ENCODE results near the gene LRRC3.

Gene LRRC3

DNA sequence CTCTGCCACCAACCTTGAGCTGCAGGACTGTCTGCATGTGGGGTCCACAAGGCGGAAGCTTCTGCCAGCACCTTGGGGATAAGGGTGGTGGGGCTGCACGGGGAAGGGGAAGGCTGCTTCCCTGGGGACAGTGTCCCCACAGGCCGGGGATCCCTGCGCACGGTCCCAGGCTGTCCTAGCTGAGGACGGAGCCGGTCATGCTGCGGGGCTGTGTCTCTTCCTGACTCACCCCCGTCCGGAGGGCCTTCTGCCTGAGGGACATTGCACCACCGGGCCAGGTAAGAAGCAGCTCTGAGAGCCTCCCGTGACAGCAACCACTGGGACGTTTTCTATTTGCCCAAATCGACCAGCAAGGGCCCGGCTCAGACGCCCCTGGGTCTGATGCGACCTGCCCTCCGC, 54.8 kb downstream of the LRRC3 start:
- no peak for DNase-seq (ENCODE audit: low read depth in 2 of 3, low spot score in 1 of 3)

DNA sequence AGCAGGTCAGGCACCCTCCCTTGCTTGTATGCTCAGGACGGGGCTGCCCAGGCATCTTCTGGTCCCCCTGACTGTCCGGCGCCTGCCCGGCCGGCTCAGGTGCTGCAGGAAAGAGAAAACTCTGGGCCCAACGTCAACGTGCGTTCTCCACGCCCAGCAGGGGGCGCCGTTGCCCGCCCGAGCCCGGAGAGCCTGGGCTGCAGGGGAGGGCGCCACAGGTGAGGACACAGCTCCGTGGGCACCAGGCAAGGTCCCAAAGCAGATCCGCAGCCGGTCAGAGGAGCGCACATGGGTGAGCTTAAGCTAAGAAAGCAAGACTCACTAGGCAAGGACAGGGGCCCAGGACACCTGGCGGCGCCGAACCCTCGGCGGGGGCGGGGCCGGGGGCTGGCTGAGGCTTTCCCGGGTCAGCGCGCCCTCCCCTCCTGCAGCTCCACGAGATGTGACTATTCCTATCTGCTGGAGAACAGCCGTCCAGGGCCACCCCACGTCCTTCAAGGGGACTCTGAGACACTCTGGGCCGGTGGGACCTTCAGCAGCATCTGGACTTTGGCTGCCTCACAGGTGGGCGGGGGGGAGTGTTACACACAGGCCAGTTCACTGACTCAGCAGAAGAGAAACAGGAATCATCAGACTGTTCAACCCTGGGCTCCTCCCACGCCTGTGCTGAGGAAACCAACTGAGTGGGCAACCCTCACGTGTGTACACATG, 55.4 kb downstream of the LRRC3 start:
- DNase-seq (ENCODE audit: low read depth in 2 of 3, low spot score in 1 of 3): peak; percentile 44 to 69 (median 61)

DNA sequence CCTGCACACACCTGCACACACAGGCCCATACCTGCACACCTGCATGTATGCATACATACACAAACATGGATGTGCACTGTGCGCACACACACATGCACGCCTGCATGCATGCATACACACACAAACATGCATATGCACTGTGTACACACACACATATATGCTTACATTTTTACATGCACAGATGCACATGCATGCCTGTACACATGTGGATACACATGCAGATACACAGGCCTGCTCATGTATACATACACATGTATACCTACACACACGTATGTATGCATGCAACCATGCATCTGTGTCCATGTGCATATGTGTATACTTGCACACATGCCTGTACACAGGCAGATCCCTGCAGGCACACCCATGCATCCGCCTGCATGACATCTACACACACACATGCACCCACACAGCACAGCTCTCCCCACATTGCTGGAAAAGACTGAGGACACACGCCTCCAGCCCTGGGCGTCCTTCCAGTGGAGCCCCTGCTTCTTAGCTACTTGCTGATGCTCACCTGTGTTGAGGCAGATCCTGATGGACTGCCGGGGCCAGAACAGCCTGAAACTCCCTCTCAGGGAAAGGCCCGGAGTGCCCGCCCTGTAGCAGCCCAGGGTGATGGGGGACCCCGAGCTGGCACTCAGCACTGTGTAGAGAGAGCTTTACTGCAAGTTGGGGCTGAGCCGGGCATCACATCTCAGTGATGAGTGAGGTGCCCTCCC, 56.1 kb downstream of the LRRC3 start:
- DNase-seq (ENCODE audit: low read depth in 2 of 3, low spot score in 1 of 3): no peak
